DND-41 (cell line): ENCODE measurements around the gene ZFAND6.

Source experiments
- EZH2 ChIP-seq: IDR thresholded peaks from 3 replicates; pipeline ENCODE4 v1.6.1; 2012; ENCODE audit warnings: borderline replicate concordance, low read depth, mild to moderate bottlenecking, moderate library complexity, low read length, inconsistent platforms; ENCODE audit not compliant: severe bottlenecking
- TF ChIP-seq, protein P1 (sequence below): IDR thresholded peaks from 2 replicates; pipeline ENCODE4 v1.5.1; 2012; ENCODE audit warnings: borderline replicate concordance, low read length, moderate library complexity, mild to moderate bottlenecking; ENCODE audit not compliant: poor library complexity, severe bottlenecking; ENCODE audit errors: extremely low read depth

DNA sequence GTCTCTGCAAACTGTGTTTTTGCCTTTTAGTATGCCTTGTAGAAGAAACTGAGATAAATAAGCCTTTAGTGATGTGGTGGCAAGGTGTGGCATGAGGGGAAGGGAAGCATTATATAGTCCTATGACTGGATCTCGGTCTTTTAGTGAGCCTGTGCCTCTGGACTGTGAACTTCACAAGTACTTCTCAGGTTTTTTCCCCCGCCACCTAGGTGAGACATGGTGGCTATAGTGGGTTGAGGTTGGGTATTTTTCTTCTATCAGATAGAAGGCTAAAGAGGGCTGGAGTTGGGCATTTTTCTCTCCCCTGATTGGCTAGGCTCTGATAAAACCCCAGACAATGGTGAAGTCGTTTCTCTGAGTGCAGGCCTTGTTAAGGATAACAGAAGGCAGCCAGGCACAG is 38.7 kb upstream of the ZFAND6 start:
- TF ChIP-seq EZH2, result no peak
- TF ChIP-seq, protein P1, sequence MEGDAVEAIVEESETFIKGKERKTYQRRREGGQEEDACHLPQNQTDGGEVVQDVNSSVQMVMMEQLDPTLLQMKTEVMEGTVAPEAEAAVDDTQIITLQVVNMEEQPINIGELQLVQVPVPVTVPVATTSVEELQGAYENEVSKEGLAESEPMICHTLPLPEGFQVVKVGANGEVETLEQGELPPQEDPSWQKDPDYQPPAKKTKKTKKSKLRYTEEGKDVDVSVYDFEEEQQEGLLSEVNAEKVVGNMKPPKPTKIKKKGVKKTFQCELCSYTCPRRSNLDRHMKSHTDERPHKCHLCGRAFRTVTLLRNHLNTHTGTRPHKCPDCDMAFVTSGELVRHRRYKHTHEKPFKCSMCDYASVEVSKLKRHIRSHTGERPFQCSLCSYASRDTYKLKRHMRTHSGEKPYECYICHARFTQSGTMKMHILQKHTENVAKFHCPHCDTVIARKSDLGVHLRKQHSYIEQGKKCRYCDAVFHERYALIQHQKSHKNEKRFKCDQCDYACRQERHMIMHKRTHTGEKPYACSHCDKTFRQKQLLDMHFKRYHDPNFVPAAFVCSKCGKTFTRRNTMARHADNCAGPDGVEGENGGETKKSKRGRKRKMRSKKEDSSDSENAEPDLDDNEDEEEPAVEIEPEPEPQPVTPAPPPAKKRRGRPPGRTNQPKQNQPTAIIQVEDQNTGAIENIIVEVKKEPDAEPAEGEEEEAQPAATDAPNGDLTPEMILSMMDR, result no peak
